Body of pancreas (tissue), 4 donors: ENCODE results near the gene SLC35G6. TPM values are rescaled to one million over a fixed set of nuclear protein-coding genes. Genes with fewer than 3 reads are reported as not detected.

ENCODE experiments used
- ATAC-seq: fragments of 150-250 bp; one replicate; pipeline ENCODE4 v1.9.1; 2016
- DNase-seq, 4 donors: peaks; one replicate each; pipeline ENCODE4 v3.0.0-alpha.2; 2019
- H3K27ac ChIP-seq, 4 donors: fragments of 200-600 bp; sonication (generic); 1 replicate in 3 of 4; 2 replicates in 1 of 4; pipeline versions ENCODE4 v1.5.1 to v1.6.1; 2016 to 2019; ENCODE audit warnings: mild to moderate bottlenecking in 1 of 4, mixed read lengths in 1 of 4, moderate library complexity in 1 of 4
- H3K27me3 ChIP-seq, 2 donors: fragments of 200-600 bp; sonication (generic); one replicate each; pipeline ENCODE4 v1.6.0; 2016; ENCODE audit warnings: mild to moderate bottlenecking in 1 of 2
- H3K36me3 ChIP-seq, 2 donors: fragments of 200-600 bp; sonication (generic); replicated peaks in 1 of 2; 2 replicates each; pipeline ENCODE4 v1.5.1; 2016; ENCODE audit warnings: low read depth in 2 of 2; ENCODE audit not compliant: insufficient read depth in 1 of 2
- H3K4me1 ChIP-seq: fragments of 200-600 bp; sonication (generic); one replicate; pipeline ENCODE4 v1.6.0; 2016
- H3K4me3 ChIP-seq, 2 donors: fragments of 200-600 bp; sonication (generic); 1 replicate in 1 of 2; 2 replicates in 1 of 2; pipeline ENCODE4 v1.5.1; 2016 to 2019
- H3K9me3 ChIP-seq, 3 donors: fragments of 200-600 bp; sonication (generic); 1 replicate in 2 of 3; 2 replicates in 1 of 3; pipeline ENCODE4 v1.5.1; 2016
- POLR2A ChIP-seq, 3 donors: fragments of 450-650 bp; IDR thresholded peaks; one replicate each; pipeline ENCODE4 v1.6.1; 2016; ENCODE audit warnings: antibody characterized with exemption in 3 of 3, mild to moderate bottlenecking in 2 of 3
- WGBS, 2 donors: methylation state at CpG; one replicate each; pipeline ENCODE4 v1.1.5; 2017; 5-methylcytosine and 5-hydroxymethylcytosine counted together
- intact Hi-C: fragments of 100-400 bp; cut with DNase I; formaldehyde crosslinking; loops from one replicate; pipeline ENCODE4 v1.15.1; 2023
- total RNA-seq, 2 donors: library from RNA; depleted of rRNA; stranded (reverse); fragments of >200 nt; gene quantifications; one replicate each; pipeline ENCODE4 v1.1.0, GENCODE V29; 2016
- TF ChIP-seq, protein P1 (sequence below), 7 experiments: fragments of 450-650 bp in 4 of 7; fragments of 200-600 bp in 3 of 7; sonication (generic) in 3 of 7; IDR thresholded peaks; one replicate each; pipeline ENCODE4 v1.5.1; 2016 to 2019; ENCODE audit warnings: antibody characterized with exemption in 7 of 7

The SLC35G6 gene
- total RNA-seq, 2 donors from 2014 or later, result not detected

DNA sequence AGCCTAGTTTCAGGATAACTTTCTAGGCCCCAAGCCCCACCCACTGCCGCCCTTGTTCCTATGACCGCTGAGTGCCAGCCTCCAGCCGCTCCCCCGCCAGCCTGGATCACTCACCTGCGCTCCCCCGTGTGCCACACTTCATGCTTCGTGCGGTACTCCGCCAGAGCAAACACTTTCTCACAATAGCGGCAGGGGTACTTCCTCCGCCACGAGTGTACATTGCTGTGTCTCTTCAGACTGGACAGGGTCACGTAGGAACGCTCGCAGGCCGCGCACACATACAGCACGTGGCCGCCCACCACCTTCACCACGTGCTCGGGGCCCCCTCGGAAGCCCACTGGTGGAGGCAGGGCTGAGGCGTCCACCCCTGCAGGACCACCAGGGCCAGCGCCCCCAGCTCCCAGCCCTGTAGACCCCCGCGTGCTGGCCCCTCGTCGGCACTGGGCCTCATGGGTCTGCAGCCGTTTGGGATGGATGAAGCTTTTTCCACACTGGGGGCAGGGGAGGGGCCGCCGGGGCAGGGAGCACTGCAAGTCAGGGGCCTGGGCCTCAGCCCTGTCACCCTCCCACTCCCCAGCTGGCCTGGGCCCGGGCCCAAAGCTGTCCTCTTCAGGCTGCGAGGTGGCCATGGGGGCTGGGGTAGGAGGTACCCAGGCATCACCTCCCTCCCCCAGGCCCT, 15.5 kb upstream of the SLC35G6 start:
- no peak for TF ChIP-seq POLR2A (IDR thresholded peaks at IDR 0.05)
- TF ChIP-seq, protein P1, sequence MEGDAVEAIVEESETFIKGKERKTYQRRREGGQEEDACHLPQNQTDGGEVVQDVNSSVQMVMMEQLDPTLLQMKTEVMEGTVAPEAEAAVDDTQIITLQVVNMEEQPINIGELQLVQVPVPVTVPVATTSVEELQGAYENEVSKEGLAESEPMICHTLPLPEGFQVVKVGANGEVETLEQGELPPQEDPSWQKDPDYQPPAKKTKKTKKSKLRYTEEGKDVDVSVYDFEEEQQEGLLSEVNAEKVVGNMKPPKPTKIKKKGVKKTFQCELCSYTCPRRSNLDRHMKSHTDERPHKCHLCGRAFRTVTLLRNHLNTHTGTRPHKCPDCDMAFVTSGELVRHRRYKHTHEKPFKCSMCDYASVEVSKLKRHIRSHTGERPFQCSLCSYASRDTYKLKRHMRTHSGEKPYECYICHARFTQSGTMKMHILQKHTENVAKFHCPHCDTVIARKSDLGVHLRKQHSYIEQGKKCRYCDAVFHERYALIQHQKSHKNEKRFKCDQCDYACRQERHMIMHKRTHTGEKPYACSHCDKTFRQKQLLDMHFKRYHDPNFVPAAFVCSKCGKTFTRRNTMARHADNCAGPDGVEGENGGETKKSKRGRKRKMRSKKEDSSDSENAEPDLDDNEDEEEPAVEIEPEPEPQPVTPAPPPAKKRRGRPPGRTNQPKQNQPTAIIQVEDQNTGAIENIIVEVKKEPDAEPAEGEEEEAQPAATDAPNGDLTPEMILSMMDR (IDR thresholded peaks at IDR 0.05), result no peak
- Histone ChIP-seq H3K27ac (peak overlapping the region in 2 of 4 donors; percentile 32 to 53), H3K27me3 (no peaks in the 10 kb centered on the region), H3K36me3 (peaks cover 0 to 7% of the 10 kb centered on the region in 2 donors), H3K4me1 (peaks cover 47% of the 10 kb centered on the region), H3K9me3 (no peaks in the 10 kb centered on the region), H3K4me3 (no peak overlapping the region)
- WGBS, 2 donors, result 90 to 96% methylated on average over 23 to 29 of the region's 33 CpGs
- no peak for DNase-seq
- intact Hi-C loops, result no loop called here
- ATAC-seq, result no peak

DNA sequence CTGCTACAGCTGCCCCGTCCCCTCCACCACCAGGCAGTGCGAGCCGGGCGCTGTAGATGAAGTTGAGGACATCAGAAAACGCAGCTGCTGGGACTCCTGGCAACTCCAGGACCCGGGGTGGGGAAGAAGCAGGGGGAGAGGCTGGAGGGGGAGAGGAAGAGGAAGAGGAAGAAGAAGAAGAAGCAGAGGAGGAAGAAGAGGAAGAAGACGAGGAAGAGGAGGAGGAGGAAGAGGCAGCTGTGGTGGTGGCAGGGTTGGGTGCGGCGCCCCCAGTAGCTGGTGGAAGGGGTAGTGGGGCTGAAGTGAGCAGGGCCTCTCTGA, 15.0 kb upstream of the SLC35G6 start:
- Histone ChIP-seq H3K36me3 (peaks cover 0 to 7% of the 10 kb centered on the region in 2 donors), H3K4me1 (peaks cover 52% of the 10 kb centered on the region), H3K27ac (peak overlapping the region in 2 of 4 donors; percentile 32 to 53), H3K9me3 (no peaks in the 10 kb centered on the region), H3K4me3 (no peak overlapping the region), H3K27me3 (no peaks in the 10 kb centered on the region)
- TF ChIP-seq, protein P1 (IDR thresholded peaks at IDR 0.05), result no peak
- no peak for TF ChIP-seq POLR2A (IDR thresholded peaks at IDR 0.05)
- DNase-seq (no peak), ATAC-seq (no peak)
- intact Hi-C loops, result no loop called here
- 84 to 87% methylated on average over 9 of the region's 9 CpGs for WGBS, 2 donors

DNA sequence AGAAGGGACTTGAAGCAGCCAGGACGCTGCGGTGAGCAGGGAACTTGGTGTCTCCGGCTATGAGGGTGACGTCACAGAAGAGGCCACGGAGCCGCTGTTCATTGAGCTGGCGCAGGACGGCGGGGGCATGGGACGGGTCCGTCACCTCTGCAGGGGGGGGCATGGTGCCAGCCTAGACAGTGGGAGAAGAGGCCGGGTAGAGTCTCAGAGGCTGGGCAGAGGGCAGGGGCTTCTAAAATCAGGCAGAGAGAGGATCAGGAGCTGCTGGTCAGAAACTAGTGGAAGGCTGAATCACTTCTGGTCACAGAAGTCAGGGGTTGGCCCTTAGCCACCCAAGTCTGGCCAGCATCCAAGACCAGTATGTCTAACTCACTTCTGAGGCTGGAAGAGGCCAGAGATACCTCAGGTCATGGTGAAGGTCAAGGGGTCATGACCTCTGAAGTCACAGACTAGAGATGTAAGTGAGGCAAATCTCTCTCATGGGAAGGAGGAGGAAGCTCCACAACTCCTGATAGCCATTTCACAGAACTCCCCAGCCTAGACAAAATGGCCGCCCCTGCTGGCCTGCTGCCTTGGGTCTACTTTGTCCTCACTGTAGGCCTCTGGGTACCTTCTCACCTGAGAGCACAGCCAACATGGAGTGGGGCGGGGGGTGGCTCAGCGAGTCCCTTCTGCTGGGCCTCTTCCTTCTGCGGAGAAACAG, 14.5 kb upstream of the SLC35G6 start:
- H3K27ac ChIP-seq, result peak overlapping the region in 3 of 4 donors; percentile 32 to 53 (median 39)
- peak; percentile 66 to 70 (median 70) for DNase-seq
- no peak for TF ChIP-seq POLR2A (IDR thresholded peaks at IDR 0.05)
- TF ChIP-seq, protein P1 (IDR thresholded peaks at IDR 0.05), result no peak
- WGBS, 2 donors, result 78 to 80% methylated on average over 8 to 16 of the region's 16 CpGs
- H3K4me3 ChIP-seq, result no peak overlapping the region
- peaks cover 57% of the 10 kb centered on the region for H3K4me1 ChIP-seq
- intact Hi-C loops, result no loop called here
- no peaks in the 10 kb centered on the region for H3K9me3 ChIP-seq
- peak; percentile 6 for ATAC-seq
- peaks cover 0 to 7% of the 10 kb centered on the region in 2 donors for H3K36me3 ChIP-seq
- no peaks in the 10 kb centered on the region for H3K27me3 ChIP-seq

DNA sequence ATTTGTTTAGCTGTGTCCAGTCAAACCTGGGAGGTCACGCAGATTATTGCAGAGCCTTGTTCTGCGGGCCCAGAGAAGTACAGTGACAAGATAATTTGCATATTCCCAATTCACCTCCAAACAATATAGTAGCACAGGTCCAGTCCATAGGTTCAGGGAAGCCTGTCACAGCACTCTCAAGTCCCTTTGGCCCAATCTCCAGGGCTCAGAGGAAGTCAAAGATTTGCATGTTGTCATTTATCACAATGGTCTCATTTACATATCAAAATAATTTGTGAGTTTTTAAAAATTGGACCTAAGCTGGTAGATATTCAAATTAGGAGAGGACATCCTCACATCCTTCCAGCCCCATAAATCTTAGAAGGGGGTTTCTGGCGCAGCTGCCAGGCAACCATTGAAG, 13.7 kb upstream of the SLC35G6 start:
- Histone ChIP-seq H3K27me3 (no peaks in the 10 kb centered on the region), H3K4me1 (peaks cover 63% of the 10 kb centered on the region), H3K27ac (peak overlapping the region in 2 of 4 donors; percentile 32 to 53), H3K9me3 (no peaks in the 10 kb centered on the region), H3K36me3 (peaks cover 0 to 7% of the 10 kb centered on the region in 2 donors), H3K4me3 (no peak overlapping the region)
- TF ChIP-seq, protein P1 (IDR thresholded peaks at IDR 0.05), result no peak
- TF ChIP-seq POLR2A (IDR thresholded peaks at IDR 0.05), result no peak
- WGBS, 2 donors, result 82 to 91% methylated on average over 3 of the region's 3 CpGs
- intact Hi-C loops, result no loop called here
- no peak for DNase-seq
- ATAC-seq, result no peak
